Activated T-cell treated with anti-CD3 and anti-CD28 coated beads for 48 hours (primary cell): ENCODE results near the gene B4GALNT4.
A peak's percentile ranks its signal among the peaks of the same experiment; 100 is the strongest.
"Not testable (repeated sequence)": the region's sequence is repeated elsewhere in the genome, so short reads cannot be mapped to it uniquely, and the experiment has no call there.

Experiments used
- DNase-seq: peaks from one replicate; pipeline ENCODE4 v3.0.0-alpha.2; 2020; ENCODE audit warnings: low read depth

The B4GALNT4 gene

GRCh38 chr11:393219-394033 lies 24.1 kb downstream of the B4GALNT4 start:
- DNase-seq, result no peak

GRCh38 chr11:394034-394857 lies 24.9 kb downstream of the B4GALNT4 start, which contains the start of gene PKP3:
Gene PKP3 (plus strand): TSS chr11:394209. CDS start chr11:394293, 84 bp downstream.
- DNase-seq, result no peak

- no peak for DNase-seq
Measured at GRCh38 chr11:394858-395655, 25.8 kb downstream of the B4GALNT4 start.

- no peak for DNase-seq
Measured at GRCh38 chr11:395866-396265, 26.6 kb downstream of the B4GALNT4 start.

DNA sequence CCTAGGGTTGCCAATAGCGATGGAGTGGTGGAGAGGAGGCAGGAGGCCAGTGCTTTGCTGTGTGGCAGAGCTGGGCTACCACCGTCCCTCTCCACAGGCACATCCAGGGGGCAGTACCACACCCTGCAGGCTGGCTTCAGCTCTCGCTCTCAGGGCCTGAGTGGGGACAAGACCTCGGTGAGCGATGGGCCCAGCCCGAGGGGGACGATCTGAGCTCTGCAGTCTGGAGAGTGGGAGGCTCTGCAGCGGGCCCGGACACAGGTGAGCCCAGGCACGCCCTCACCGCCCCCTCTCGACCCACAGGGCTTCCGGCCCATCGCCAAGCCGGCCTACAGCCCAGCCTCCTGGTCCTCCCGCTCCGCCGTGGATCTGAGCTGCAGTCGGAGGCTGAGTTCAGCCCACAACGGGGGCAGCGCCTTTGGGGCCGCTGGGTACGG lies 27.2 kb downstream of the B4GALNT4 start:
- no peak for DNase-seq

DNA sequence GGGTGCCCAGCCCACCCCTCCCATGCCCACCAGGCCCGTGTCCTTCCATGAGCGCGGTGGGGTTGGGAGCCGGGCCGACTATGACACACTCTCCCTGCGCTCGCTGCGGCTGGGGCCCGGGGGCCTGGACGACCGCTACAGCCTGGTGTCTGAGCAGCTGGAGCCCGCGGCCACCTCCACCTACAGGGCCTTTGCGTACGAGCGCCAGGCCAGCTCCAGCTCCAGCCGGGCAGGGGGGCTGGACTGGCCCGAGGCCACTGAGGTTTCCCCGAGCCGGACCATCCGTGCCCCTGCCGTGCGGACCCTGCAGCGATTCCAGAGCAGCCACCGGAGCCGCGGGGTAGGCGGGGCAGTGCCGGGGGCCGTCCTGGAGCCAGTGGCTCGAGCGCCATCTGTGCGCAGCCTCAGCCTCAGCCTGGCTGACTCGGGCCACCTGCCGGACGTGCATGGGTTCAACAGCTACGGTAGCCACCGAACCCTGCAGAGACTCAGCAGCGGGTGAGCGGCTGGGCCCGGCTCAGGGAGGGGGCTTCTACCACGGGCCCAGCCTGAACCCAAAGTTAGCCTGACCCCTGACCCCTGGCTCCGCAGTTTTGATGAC lies 27.7 kb downstream of the B4GALNT4 start:
- no peak for DNase-seq

DNA sequence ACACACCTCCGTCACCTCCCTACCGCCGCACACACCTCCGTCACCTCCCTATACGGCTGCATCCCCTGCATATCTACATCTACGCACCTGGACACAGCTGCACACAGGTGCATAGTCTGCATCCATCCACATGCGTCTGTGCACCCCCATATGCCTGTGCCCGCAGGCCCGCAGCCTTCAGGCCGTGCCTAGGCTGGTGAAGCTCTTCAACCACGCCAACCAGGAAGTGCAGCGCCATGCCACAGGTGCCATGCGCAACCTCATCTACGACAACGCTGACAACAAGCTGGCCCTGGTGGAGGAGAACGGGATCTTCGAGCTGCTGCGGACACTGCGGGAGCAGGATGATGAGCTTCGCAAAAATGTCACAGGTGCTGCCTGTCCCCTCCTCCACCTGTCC lies 29.5 kb downstream of the B4GALNT4 start:
- no peak for DNase-seq

GRCh38 chr11:399731-400211 lies 30.5 kb downstream of the B4GALNT4 start:
- no peak for DNase-seq

- no peak for DNase-seq
Measured at GRCh38 chr11:400241-400689, 31.0 kb downstream of the B4GALNT4 start.

- DNase-seq, result not testable (repeated sequence)
Measured at GRCh38 chr11:401196-401595, 31.9 kb downstream of the B4GALNT4 start.

DNA sequence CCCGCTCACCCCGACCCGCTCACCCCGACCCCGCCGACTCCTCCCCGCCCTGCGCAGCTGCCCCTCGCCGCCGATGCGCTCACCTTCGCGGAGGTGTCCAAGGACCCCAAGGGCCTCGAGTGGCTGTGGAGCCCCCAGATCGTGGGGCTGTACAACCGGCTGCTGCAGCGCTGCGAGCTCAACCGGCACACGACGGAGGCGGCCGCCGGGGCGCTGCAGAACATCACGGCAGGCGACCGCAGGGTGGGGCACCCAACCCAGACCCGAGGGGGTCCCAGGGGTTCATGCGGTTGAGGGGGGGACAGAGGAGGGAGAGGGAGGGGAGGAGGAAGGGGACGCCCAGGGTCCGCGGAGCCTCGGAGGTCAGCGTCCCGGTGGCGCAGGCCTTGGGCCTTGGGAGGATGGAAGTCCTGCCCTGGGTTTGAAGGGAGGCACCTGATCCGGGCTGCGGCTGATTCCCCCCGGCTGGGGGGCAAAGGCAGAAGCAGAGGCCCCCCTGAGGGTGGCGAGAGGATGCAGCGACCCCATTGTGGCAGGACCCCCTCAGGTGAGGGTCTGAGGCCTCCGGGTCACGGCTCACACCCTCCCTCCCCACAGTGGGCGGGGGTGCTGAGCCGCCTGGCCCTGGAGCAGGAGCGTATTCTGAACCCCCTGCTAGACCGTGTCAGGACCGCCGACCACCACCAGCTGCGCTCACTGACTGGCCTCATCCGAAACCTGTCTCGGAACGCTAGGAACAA lies 33.9 kb downstream of the B4GALNT4 start:
- no peak for DNase-seq

DNA sequence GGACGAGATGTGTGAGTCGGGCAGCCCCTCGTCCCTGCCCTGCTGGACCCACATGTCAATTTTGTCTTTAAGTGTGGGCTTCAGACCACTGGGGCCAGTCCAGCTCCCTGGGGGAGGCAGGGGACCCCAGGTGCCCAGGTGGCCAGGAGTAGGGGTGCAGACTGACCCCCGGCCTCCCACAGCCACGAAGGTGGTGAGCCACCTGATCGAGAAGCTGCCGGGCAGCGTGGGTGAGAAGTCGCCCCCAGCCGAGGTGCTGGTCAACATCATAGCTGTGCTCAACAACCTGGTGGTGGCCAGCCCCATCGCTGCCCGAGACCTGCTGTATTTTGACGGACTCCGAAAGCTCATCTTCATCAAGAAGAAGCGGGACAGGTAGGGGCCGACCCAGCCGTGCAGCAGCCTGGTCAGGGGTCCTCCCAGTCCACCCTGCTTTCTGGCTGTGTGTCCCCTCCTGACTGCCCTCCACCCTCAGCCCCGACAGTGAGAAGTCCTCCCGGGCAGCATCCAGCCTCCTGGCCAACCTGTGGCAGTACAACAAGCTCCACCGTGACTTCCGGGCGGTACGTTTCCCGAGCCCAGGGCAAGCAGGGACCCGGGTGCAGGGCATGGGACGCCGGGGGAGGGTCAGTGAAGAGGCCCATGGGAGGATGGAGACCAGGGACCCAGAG lies 34.6 kb downstream of the B4GALNT4 start:
- no peak for DNase-seq

GRCh38 chr11:404551-405264 lies 35.4 kb downstream of the B4GALNT4 start:
- no peak for DNase-seq

DNA sequence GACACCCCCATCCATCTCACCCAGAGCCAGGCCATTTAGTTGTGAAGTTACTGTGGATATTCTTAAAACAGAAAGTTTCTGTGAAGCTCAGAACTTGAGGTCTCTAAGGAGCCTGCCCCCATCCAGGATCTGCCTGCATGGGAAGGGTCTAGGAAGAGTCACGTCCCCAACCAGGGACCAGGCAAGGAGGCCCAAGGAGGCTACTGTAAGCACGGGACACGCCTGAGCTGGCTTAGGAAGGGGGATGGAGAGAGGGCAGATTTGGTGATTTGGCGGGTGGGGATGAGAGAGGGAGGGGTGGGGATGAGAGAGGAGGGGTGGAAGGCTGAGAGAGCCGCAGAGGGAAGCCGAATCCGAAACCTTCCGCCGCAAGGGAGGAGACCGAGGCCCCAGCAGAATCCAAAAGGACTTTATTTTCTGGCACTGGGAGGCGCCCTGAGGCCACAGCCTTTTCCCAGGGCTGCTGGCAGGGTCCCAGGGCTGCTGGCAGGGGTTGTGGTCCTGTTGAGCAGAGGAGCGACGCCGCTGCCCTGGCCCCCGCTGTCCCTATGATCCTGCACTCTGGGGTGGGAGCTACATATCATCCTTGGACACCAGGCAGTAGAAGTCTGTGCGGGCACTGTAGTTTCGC lies 36.1 kb downstream of the B4GALNT4 start:
- DNase-seq, result no peak

DNA sequence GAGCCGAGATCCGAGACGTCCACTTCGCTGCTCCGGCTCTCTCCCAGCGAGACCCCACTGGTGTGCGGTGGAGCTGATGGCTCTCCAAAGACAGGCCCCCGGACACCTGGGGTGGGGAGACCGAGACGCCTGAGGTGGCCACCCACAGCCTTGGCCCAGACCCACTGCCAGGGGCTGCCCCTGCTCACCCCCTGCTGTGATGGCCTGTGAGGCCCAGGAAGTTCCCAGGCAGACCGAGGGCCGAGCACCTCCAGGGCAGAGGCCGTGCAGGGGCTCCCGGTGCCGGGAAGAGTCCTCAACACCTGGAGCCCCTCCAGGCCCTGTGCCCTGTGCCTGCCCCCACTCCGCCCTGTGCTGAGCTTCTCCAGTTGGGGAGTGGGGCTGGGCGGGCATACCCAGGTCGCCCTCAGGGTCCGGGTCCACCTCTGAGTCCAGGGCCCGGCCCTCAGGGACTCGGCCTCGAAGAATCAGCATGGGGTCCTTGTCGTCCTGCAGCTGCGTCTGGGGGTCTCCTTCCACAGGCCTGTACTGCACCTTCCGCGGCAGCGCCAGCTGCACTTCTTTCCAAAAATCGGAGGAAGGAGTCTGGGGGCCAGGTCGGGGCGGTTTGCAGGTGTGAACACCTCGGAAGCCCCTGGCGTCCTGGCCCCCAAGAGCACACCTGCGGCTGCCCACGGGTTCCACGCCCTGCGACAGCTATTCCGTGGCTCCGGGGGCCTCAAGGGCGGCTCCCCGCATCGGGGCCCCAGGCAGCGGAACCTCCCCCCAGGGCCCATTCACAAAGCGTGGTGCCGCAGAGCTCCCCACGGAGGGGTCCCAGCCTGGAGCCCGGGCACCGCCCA lies 36.9 kb downstream of the B4GALNT4 start:
- DNase-seq, result no peak

- DNase-seq, result peak; percentile 85
Measured at GRCh38 chr11:406796-407650, 37.7 kb downstream of the B4GALNT4 start.

DNA sequence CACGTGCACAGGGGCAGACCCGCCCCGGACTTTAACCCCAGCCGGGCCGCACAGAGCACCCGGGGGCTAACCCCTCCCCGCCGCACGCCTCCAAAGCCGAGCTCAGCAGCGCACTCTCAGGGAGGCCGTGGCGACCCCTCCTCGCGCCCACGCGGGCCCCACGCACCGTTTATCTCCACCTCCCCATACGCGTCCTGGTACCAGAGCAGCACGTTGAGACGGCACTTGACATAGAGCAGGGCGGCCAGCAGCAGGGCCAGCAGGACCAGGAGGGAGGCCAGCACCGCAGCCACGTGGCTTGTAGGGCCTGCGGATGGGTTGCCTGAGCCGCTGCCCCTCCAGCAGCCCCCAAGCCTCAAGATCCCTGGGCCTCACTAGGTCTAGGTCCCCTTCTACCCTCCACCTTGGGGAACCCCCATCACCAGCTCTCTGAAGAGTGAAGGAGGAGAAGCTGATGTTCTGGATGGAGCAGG lies 38.4 kb downstream of the B4GALNT4 start:
- DNase-seq, result no peak
